Urothelium cell line (cell line): ENCODE data around the gene ZXDC.
A peak's percentile ranks its signal among the peaks of the same experiment; 100 is the strongest.

Source experiments
- DNase-seq: peaks from one replicate; pipeline ENCODE4 v3.0.0; 2011; ENCODE audit warnings: low spot score, mixed read lengths
- FAIRE-seq: peaks from 2 replicates; lab custom pipeline; 2011; peaks lifted over from hg19 to GRCh38; lab: Jason Lieb, UNC

The ZXDC gene

DNA sequence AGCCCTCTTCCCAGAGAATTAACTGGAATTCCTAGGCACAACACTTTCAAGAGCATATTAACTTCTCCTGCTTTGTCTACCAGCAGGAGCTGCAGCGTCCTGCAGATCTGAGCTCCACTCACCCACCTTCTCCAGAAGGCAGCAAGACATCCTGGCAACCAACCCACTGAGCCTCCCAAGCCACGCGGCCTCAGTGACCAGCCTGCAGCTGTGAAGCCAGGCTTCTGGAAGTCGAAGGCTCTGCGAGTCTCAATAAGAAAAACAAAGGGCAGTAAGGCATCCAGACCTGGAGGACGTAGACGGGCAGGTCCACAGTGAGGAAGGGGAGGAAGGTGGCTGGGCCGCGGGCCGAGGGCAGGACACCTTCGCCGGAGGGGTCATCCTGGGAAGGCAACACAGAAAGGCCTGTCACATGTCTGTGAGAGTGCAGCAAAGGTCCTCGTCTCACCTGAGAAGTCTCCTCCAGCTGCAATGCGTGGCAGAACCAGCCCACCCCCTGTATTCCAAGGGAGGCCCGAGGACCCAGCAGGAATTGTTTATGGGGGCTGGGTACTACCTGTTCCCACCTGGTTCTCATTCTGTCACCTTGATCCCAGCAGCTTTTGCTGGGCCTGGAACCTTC, 36.2 kb downstream of the ZXDC start:
- no peak for DNase-seq
- FAIRE-seq = peak; percentile 71

DNA sequence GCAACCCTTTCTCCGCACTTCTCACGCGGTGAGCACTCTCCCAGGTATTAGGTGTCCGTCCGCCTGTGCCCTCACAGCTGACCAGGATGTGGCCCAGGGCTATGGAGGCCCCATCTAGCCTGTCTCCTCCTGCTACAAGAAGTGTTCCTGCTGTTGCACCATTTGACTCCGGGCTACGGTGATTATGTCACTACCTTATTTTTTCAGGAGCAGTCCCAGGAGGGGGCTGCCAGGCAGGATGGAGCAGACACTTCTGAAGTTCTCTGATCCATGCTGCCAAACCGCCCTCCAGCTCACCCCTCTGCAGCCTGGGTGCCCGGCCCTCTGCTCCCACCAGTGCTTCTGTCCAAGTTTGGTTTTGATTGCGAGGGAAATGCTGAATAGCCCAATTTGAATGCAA, 36.9 kb downstream of the ZXDC start:
- DNase-seq (no peak), FAIRE-seq (no peak)

DNA sequence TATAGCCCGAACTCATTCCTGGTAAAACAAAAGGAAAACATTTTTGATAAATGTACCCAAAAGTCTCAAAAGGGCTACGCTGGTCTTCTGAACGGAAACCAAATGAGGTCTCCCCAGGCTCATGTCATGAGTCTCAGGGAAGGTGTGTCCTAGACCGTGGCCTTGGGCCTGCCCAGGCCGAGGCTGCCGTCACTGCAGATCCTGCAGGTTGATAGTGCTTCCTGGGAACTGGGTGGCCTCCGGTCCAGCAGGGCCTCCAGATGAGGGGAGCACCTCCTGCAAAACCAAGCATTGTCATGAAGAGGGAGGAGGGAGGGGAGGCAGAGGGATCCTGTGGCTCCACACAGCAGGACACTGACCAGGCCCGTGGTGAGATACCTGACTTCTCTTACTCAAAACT, 37.5 kb downstream of the ZXDC start:
- no peak for FAIRE-seq

GRCh38 chr3:126436826-126437717, 38.6 kb downstream of the ZXDC start:
- peak; percentile 9 for FAIRE-seq
- DNase-seq = no peak

More for the DNA sequence above, 37.5 kb downstream of the ZXDC start:
- no peak for DNase-seq

- no peak for FAIRE-seq
These were observed 40.0 kb downstream of the ZXDC start for GRCh38 chr3:126435456-126436315.

GRCh38 chr3:126434931-126435411, 40.7 kb downstream of the ZXDC start:
- no peak for FAIRE-seq

More at GRCh38 chr3:126435456-126436315, 40.0 kb downstream of the ZXDC start:
- DNase-seq = no peak

DNA sequence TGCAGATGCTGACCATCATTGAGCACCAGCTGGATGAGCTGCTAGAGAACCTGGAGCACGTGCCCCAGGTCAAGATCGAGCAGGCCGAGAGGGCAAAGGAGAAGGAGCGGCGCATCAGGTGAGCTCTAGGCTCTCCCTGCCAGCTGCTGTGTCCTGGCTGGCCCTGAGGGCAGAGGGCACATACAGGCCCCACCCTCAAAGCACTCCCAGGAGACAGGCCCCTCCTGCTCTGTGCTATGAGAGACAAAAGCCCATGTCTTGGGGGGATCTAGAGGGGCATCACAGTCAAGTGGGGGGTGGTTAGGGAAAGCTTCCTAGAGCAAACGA, 41.5 kb downstream of the ZXDC start:
- no peak for FAIRE-seq
- DNase-seq = no peak

More at GRCh38 chr3:126434931-126435411, 40.7 kb downstream of the ZXDC start:
- DNase-seq = no peak

GRCh38 chr3:126433496-126434263, 42.0 kb downstream of the ZXDC start:
- peak; percentile 13 for FAIRE-seq
- no peak for DNase-seq

GRCh38 chr3:126433105-126433430, 42.6 kb downstream of the ZXDC start:
- FAIRE-seq (no peak), DNase-seq (no peak)

DNA sequence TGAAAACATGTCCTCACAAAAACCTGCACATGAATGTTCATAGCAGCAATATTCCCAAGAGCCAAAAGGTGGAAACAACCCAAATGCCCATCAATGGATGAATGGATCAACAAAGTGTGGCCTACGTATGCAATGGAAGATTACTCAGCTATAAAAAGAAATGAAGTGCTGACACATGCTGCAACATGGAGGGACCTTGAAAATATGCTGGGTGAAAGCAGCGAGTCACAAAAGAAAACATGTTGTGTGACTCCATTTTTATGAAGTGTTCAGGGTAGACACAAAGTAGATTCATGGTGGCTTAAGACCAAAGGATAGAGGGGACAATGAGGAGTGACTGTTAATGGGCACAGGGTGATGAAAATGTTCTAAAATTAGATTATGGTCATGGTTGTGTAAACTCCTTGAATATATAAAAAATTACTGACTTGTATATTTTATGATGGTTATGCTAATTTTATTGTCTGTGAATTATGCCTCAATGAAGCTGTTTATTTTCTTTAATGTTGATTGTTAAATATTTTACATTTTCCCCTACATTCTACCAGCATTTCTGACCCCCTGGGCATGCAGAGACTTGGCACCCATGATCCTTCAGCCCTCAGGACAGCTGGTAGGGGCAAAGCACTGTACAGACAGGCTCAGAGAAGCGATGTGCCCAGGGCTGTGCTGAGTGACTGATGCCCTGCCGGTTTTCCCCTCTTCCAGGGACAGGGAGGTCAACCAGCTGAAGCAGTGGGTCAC, 43.2 kb downstream of the ZXDC start:
- FAIRE-seq = no peak

DNA sequence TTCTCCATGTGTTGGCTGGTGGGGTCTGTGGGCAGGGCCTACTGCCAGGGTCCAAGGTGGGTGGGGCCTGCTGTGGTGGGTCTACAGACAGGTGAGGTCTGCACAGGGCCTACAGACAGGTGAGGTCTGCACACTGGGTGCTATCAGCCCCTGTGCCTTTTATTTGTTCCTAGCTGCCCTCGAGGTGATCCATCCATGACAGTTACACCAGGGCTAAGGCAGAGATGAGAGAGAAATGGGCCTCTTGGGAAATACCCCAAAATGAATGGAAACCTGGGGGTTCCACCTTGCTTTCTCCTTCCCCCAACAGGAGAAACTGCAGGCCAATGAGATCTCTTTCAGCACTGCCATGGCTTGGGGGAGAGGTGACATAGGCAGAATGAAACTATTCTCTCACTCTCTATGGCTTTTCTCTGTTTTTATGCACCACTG, 44.6 kb downstream of the ZXDC start:
- no peak for FAIRE-seq
- DNase-seq = no peak

More for the DNA sequence above, 43.2 kb downstream of the ZXDC start:
- no peak for DNase-seq

DNA sequence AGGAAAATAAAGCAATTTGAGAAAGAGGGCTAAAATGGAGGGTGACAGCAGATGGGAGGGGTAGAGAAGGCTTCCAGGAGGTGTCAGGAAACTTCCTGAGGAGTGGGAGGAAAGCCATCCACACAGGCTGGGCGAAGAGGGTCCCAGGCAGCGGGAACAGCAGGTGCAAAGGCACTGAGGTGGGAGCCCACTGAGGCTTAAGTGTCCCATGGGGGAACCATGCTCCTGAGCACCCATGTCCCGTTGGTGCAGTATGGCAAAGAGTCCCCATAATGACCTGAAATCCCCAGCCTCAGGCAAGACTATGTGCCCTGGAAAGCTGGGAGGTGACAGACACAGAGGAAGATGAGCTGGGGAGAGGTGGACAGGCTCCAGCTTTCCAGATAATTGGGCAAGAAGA, 50.9 kb downstream of the ZXDC start:
- DNase-seq = no peak
- FAIRE-seq = no peak

GRCh38 chr3:126424039-126424717, 51.5 kb downstream of the ZXDC start:
- DNase-seq (no peak), FAIRE-seq (peak; percentile 35)

DNA sequence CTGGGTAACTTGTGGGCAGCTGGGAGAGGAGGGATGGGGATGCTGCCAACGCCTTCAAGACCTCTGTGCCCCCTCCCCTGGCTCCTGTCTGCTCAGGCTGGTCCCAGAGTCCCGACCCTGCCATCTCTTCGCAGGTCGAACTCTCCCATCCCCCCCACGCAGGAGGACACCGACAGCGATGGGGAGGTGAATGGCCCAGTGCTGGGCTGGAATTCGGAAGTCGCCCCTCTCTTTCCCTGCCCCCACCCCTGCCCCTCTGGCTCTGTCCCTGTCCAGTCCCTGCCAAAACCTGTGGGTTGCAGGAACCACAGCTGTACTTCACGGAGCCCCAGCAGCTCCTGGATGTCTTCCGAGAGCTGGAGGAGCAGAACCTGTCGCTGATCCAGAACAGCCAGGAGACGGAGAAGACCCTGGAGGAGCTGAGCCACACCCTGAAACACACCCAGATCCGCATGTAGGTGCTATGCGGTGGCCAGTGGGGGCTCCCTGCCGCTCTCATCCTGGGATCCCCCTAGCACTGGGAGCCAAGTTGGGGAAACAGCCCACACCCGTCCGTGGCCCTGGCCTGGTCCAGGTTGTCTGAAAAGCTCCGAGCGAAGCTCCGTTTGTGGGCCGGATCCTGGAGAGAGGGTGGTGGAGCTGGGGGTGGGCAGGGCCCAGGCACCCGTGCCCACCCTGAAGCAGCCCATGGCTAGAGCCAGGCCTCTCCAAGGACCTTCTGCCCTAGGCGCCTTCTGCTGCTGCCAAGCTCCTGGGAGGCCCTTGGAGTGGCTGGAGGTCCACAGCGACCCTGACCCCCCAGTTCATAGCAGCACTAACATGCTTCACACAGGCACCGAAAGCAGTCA, 52.3 kb downstream of the ZXDC start:
- FAIRE-seq (no peak), DNase-seq (no peak)

DNA sequence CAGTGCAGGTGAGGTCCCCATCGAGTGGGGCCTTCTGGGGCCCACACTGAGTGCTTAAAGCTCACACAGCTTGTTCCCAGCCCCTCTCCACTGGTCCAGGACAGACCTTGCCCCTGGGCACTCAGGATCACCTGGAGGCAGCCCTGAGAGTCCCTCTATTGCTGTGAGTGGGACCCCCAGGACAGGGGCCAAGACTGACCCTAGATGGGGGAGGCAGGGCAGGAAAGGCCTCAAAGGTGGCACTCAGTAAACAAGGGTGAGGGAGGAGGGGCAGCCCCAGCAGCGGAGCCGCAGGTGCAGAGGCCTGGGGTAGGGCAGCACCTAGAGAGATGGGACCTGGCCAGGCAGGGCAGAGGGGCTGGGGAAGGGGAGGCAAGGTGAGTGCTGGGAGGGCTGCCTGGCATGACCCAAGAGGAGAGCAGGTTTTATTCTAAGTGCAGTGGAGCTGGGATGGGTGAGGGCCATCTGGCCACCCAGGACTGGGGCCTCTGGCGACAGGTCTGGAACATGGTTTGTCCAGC, 53.1 kb downstream of the ZXDC start:
- FAIRE-seq (peak; percentile 74), DNase-seq (no peak)

GRCh38 chr3:126422121-126422520, 53.6 kb downstream of the ZXDC start:
- DNase-seq (no peak), FAIRE-seq (no peak)

DNA sequence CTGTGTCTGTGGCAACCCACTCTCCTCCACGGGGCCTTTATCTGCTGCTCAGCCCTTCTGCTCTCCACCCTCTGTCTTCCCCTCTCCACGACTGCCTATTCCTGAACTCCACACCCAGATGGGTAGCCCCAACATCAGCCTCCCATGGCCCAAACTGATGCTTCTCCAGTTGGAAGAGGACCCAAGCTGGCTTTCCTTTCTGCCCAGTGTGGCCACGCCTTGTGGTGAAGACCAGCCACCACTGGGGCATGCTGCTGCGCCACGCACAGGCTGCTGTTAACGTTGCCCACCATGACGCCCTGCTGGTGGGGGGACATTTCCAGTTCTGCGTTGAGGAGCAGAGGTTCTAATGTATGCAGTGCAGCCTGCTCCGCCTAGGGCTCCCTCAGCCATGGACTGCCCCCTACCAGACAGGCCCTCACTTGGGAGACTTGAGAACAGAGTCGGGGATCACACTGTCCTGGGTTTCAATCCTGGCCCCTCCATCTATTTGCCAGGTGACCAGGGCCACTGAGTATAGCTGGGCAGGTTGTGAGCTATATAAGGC, 54.0 kb downstream of the ZXDC start:
- no peak for FAIRE-seq
- no peak for DNase-seq
